GM12801 (cell line): ENCODE results near the gene ONECUT3.

ENCODE experiments used
- TF ChIP-seq, protein P1 (sequence below): IDR thresholded peaks from one replicate; pipeline ENCODE4 v1.5.1; 2011; ENCODE audit warnings: control low read depth; ENCODE audit not compliant: insufficient read length; ENCODE audit errors: extremely low read depth

Gene ONECUT3

DNA sequence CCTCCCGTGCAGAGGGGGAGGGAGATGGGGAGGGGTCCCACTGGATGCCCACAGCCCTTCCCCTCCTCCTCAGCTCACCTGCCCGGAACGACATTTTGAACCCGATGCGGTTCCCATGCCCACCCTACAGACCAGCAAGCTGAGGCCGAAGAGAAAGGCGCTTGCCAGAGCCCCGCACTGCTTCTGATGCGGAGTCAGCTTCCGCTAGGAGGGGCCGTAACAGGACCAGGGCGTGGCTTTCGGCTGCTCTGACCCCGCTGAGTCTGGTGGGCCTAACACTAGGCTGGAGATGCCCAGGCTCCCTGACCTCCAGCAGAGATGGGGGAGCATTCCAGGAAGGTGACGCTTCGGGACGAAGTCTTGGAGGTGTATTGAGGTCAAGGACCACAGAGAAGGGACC lies 6.7 kb downstream of the ONECUT3 start:
- TF ChIP-seq, protein P1, sequence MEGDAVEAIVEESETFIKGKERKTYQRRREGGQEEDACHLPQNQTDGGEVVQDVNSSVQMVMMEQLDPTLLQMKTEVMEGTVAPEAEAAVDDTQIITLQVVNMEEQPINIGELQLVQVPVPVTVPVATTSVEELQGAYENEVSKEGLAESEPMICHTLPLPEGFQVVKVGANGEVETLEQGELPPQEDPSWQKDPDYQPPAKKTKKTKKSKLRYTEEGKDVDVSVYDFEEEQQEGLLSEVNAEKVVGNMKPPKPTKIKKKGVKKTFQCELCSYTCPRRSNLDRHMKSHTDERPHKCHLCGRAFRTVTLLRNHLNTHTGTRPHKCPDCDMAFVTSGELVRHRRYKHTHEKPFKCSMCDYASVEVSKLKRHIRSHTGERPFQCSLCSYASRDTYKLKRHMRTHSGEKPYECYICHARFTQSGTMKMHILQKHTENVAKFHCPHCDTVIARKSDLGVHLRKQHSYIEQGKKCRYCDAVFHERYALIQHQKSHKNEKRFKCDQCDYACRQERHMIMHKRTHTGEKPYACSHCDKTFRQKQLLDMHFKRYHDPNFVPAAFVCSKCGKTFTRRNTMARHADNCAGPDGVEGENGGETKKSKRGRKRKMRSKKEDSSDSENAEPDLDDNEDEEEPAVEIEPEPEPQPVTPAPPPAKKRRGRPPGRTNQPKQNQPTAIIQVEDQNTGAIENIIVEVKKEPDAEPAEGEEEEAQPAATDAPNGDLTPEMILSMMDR = no peak

DNA sequence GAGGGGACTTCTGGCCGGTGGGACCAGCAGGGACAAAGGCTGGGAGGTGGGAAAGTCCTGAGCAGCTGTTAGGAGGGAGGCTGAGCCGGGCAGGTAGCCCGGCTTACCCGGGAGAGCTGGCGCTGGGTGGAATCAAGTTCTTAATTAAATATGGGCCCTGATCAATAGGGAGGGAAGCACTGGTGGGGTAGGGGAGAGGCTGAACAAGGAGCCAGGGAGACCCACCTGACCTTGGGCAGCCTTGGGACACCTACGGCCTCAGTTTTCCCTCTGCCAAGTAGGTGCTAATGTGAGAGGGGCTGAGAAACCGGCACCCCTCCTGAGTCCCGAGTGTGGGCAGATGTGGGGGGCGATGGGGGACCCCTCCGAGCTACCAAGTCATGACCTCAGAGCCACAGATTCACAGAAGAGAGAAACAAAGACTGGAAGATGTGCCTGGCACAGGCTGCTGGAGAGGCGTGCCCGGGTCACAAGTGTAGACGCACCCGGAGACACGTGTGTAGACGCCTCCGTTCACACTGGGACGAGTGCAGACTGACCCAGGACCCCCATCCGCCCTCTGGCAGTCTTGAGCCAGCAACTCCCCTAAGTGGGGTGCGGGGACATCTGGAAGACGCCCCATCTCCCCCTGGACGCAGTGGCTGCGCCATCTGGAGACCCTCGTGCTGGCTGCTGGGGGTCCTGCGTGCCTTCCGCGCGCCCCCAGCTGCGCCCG lies 8.4 kb downstream of the ONECUT3 start:
- TF ChIP-seq, protein P1 = no peak

DNA sequence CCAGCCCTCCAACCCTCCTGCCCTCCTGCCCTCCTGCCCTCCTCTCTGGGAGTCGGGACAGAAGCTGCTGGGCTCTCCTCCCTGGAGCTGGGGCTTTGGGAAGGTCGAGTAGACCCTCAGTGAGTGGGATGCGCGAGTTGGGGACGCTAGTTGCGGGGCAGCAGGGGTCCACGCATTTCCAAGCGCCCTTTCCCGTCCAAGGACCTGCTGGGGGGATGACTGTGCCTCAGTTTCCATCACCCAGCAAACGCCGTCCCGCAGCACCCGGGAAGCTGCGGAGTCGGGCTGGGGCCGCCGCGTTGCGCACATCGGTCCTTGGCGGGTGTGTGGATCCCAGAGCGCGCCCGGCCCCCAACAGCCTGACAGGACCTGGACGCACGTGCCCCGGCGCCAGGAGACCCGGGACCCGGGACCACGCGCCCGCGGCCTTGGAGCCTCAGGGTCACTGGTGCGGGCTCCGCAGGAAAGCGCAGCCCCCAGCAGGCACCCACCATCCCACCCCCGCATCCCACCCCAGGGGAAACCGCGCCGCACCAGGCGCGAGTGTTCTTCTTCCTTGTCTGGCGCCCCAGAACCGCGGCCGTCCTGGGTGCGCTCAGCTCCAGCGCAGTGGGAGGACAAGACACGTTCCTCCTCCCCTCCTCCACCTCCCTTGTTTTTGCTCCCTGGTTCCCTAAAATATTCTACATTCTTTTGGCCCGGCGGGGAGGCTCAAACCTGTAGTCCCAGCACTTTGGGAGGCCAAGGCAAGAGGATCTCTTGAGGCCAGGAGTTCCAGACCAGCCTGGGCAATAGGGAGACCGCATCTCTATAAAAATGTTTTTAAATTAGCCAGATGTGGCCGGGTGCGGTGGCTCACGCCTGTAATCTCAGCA lies 9.2 kb downstream of the ONECUT3 start:
- TF ChIP-seq, protein P1 = no peak

DNA sequence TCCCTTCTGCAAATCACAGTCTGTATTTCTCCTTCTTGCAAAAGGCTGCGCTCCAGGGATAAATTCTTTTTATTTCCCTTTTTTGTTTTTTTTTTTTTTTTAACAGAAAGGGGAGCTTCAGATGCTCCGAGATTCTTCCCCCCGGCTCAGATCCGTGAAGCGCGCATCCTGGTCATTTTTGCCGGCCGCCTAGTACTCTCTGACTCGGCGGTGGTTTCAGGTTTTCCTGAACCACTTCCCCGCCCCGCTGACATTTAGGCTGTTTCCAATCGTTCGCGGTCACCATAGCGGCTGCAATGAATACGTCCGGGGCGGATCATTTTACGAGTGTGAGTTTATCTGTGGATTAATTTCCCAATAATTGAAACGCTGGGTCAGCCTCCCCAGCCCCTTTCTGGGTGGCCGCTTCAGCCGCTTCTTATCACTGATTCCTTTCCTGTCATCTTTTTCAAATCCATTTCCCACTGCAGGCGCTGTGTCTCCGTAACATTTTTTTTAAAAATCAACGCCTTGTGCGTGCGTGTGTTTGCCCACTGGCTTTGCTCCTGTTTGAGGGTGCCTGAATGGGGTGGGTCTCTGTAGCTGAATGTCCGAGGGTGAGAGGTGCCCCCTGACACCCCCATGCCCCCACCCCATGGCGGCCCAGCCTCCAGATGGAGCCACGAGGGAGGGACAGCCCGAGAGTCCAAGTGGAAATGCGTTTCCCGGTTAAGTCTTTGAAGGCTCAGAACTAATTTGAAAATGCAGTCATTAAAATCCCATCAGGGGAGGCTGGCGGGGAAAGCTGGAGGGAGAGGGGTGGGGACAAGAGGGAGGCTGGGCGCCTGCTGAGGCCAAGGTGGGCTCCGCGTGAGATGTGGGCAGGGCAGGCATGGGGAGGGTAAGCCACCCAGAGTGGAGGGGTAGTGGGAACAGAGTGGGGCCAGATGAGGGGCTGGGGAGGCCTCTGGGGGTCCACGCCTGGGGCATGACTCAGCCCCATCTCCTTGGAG lies 10.6 kb downstream of the ONECUT3 start:
- TF ChIP-seq, protein P1 = no peak

DNA sequence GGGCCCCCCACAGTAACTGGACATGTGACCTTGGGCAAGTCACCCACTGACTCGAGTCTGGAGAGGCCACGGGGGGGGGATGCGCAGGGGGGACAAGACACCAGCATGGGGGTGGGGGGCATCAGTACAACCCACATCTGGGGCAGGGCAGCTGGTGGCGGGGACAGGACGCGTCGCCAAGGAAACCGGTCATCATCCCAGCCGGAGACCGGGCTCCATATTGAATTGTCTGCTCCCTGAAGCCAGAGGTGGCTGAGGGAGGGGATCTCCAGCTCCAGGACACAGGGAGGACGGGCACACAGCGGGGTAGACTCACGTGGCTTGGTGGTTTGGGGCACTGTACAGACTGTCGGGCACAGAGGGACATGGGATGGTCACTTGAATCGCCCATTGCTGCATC lies 11.4 kb downstream of the ONECUT3 start:
- TF ChIP-seq, protein P1 = no peak

DNA sequence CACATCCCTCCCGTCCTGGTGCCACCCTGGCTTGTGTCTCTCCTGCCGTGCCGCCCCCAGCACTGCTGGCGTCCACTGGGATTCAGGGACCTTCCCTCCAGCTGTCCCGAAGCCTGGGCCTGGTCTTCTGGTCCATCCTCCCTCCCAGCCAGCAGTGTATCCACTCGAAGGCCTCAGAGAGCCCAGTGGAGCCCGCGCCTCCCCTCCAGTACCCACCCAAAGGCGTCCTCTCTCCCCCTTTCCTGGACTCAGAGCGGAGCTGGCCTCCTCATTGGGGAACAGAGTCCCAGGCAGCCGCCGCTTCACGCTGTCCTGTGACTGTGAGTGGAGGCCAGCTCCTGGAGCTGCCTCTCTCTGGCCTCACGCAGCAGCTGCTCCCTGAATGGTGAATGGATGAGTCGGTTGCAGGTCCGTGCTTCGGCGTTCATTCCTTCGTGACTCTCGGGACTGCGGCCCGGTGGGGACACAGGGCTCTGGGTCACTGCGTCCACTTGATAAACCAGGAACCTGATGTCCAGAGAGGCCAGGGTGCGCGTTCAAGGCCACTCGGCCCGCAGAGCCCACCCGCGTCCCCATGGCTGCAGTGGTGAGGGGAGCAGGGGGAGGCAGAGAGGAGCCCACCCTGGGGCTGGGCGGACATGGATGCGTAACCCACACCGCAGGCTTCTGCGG lies 12.1 kb downstream of the ONECUT3 start:
- TF ChIP-seq, protein P1 = no peak
